ENCODE results near the gene LRMDA.

GRCh38 chr10:75547391-75548298 is 116.2 kb downstream of the LRMDA start:
- TF ChIP-seq, protein P1, sequence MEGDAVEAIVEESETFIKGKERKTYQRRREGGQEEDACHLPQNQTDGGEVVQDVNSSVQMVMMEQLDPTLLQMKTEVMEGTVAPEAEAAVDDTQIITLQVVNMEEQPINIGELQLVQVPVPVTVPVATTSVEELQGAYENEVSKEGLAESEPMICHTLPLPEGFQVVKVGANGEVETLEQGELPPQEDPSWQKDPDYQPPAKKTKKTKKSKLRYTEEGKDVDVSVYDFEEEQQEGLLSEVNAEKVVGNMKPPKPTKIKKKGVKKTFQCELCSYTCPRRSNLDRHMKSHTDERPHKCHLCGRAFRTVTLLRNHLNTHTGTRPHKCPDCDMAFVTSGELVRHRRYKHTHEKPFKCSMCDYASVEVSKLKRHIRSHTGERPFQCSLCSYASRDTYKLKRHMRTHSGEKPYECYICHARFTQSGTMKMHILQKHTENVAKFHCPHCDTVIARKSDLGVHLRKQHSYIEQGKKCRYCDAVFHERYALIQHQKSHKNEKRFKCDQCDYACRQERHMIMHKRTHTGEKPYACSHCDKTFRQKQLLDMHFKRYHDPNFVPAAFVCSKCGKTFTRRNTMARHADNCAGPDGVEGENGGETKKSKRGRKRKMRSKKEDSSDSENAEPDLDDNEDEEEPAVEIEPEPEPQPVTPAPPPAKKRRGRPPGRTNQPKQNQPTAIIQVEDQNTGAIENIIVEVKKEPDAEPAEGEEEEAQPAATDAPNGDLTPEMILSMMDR (IDR thresholded peaks at IDR 0.05), result no peak
- no peak for TF ChIP-seq EZH2 (IDR thresholded peaks at IDR 0.05; ENCODE audit: borderline replicate concordance, insufficient read depth, low read depth, low read length, poor library complexity, severe bottlenecking)
